Measurements from ENCODE around the gene FAM204A. TPM values are rescaled to one million over a fixed set of nuclear protein-coding genes. Genes with fewer than 3 reads are reported as not detected.
A peak's percentile ranks its signal among the peaks of the same experiment; 100 is the strongest.

Gene FAM204A
- total RNA-seq = 18.2 TPM

DNA sequence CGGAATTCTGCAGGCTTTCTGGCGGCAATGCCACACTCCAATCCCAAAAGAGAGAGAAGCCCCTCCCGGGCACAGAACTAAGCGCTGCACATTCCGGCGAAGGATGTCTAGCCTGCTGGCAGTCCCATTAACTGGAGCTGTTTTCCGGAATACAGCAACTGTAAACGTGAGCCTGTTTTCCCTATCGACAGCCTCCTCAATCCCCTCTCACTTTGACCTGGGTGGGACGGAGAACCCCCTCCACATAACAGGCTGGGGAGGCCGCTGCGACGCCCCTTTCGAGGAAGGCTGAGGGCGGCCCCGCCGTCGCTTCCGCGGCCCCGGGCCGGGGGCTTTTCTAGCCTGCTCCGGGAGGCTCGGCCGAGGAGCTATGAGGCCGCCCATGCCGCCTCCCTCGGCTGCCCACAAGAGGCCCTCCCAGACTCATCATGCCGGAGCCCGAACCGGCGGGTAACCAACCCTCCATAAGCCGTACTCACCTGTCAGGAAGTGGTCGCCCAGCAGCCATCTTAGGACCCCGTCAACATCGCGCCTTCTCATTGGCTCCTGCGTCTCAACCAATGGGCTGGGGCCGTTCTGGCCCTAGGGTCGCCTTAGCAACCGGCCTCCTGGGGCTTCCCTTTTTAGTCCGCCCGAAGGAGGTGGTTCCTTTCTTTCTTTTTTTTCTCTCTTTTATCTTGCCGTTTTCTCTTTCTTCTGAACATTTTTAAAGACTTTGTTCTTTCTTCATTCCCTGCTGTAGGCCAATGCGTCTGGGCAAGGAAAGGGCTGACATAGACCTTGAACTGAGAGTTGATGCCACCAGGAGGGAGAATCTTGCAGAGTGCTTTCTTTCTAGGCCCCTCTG, at the start of gene FAM204A:
Gene FAM204A, minus strand, starts transcription at position 534 of the 847 bp plus-strand sequence. CDS start 5,909 bp downstream, outside the sequence.
- ATAC-seq (peak; percentile 99), DNase-seq (ENCODE audit: low spot score) (peak; percentile 92)

- ATAC-seq (no peak), DNase-seq (ENCODE audit: low spot score) (no peak)
These were observed 41.6 kb upstream of the FAM204A start for GRCh38 chr10:118383699-118384098.

GRCh38 chr10:118383063-118383689, 41.1 kb upstream of the FAM204A start:
- no peak for DNase-seq (ENCODE audit: low spot score)
- ATAC-seq = no peak

- no peak for DNase-seq (ENCODE audit: low spot score)
- ATAC-seq = no peak
These were observed 32.3 kb upstream of the FAM204A start for GRCh38 chr10:118374404-118374803.

DNA sequence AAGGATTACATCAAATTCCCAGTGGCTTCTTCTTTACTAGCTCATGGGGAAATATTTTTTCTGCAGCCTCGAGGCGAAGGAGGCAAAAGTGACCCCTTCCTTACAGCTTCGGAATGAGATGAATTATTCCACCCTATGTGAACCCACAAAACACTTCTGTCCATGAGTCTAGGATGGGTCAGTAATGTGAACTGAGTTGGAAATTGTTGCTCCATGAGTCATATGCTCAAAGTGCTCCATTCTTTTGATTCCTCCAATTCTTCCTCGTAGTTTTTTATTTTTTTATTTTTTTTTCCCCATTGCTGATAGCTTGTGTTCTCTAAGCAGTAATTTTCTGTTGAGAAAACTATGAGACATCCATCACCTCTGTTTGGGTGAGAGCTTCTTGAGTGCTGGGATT, 31.7 kb upstream of the FAM204A start:
- ATAC-seq = no peak
- no peak for DNase-seq (ENCODE audit: low spot score)

GRCh38 chr10:118370499-118370898, 28.4 kb upstream of the FAM204A start:
- DNase-seq (ENCODE audit: low spot score) (no peak), ATAC-seq (no peak)

GRCh38 chr10:118369641-118370205, 27.6 kb upstream of the FAM204A start:
- ATAC-seq = no peak
- DNase-seq (ENCODE audit: low spot score) = no peak

- DNase-seq (ENCODE audit: low spot score) = no peak
These were observed 23.6 kb upstream of the FAM204A start for GRCh38 chr10:118365702-118366101.

DNA sequence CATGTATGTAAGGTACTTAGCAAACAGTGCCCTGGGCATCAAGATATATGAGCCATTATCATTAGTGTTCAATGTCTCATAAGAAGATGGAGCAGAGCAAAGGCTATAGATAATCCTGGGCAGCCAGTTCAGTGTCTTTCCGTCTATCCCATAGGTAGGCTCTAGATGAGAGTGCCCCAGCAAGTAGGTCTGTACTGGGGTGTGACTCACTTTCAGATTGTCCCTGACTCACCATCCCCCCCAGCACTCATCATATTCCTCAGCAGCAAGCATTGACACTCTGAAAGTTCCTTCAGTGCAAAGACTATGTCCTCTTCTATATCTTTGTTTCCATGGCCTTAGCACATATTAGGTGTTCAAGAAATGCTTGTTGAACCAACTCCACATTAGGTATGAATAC, 20.0 kb upstream of the FAM204A start:
- ATAC-seq = no peak
- no peak for DNase-seq (ENCODE audit: low spot score)

More at GRCh38 chr10:118365702-118366101, 23.6 kb upstream of the FAM204A start:
- ATAC-seq = no peak

DNA sequence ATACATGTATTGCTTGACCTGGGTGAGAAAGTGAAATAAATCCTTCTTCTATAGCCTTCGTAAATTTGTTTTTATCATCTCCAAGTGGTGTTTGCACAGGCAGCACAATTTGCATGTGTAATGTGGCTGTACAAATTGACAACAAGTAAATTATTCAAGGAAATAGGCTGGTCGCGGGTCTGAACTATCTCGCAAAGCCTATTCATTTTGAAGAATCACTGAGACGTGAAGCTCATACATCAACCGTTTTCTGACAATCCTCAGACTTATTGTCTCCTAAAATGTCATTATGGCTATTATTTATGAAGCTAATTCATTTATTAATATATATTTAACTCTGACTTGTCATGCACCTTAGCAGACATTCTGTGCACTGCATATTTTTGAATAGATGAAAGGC, 16.2 kb upstream of the FAM204A start:
- ATAC-seq = no peak
- no peak for DNase-seq (ENCODE audit: low spot score)

DNA sequence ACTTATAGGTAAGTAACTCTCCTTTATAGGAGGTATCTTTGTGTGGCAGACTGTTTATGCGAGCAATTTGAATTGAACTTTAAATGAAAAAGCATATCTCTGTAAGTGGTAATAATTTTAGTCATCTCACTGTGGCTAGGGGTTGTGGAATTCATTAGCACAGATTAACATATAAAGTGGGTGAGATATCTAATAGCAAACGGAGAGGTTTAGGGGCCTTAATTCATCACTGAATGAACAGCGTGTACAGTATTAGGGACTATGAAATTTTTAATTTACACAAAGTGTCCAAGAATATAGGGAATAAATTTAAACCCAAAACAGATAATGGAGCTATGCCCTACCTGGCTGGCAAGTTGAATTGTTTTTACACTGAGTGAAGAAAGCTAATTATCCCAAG, 15.7 kb upstream of the FAM204A start:
- no peak for ATAC-seq
- no peak for DNase-seq (ENCODE audit: low spot score)

DNA sequence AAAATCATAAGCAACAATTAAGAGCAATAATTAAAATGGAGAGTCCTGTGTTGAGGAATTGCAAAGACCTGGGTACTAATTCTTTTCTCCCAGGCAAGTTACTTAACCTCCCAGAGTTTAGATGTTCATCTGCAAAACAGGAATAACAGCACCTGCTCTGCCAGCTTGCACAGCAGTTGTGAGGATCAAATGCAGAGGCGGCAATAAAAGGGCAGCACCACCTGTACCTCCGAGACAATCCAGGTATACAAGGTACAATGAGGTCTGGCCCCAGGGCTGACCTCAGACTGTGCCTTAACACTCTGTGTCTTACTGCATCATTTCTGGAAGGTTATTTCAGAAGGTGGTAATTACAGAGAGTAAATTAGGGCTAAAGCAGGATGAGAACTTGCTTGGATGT, 14.5 kb upstream of the FAM204A start:
- no peak for ATAC-seq
- no peak for DNase-seq (ENCODE audit: low spot score)

DNA sequence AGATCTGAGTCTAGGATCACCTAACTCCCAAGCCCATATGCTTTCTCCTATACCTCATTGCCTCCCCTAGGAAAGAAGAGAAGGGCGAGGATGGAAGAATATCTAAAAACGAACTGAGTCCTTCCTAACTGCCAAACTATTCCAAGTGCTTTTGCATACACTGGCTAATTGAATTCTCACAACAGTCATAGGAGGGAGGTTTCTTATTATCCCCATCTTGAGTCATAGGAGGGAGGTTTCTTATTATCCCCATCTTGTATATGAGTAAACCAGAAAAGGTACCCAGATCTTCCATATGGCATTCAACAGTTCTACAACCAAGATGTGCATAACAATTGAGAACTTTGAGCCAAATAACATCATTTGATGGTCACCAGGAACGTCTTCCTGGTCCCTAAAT, 13.1 kb upstream of the FAM204A start:
- no peak for DNase-seq (ENCODE audit: low spot score)
- ATAC-seq = no peak

DNA sequence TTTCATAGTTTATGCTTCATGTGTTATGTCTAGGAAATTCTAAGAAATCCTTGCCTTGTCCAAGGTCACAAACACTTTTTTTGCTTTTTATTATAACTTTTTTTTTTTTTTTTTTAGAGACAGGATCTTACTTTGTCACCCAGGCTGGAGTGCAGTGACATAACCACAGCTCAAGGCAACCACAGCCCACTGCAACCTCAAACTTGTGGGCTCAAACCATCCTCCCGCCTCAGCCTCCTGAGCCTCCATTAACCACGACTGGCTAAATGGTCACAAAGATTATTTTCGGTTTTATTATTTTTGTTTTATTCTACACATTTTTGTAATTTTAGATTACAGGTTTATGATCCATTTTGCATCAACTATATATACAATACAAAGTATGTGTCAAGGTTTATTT, 7.1 kb upstream of the FAM204A start:
- DNase-seq (ENCODE audit: low spot score) = no peak
- ATAC-seq = no peak

DNA sequence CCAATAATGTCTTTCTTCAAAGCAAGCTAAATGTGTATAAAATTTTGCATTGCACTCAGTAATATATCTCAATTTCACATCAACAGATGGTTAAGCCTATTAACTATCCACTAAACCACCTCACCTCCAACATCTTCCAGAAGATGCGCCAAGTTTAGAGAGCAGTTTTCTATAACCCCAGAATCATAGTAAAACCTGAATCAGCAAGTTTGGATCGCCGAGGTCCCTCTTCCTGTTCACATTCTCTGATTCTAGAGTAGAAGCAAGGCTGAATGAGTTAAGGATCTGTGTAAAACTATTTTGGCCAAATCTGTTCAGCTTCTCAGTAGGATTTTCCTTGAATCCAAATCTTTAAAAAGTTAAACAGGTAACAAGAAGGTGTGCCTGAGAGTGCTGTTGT, 1.4 kb upstream of the FAM204A start:
- DNase-seq (ENCODE audit: low spot score) (no peak), ATAC-seq (no peak)

- DNase-seq (ENCODE audit: low spot score) (no peak), ATAC-seq (no peak)
These were observed 991 bp upstream of the FAM204A start for GRCh38 chr10:118343115-118343514.

DNA sequence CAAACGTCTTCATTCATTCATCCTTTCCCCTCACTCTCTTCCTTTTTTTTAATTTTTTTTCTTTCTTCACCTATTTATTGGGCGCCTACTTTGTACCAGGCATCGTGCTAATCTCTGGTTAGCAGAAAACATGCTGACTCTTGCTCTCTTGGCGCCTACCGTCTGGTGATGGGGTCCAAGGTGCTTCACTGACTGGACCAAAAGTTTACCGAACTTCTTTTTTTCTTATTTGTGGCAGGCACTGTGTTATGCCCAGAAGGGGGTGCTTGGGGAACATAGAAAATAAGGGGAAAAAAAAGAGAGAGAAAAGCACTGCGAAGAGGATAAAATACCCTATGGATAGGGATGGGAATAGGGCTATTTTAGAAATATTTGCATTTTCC, 505 bp upstream of the FAM204A start:
- DNase-seq (ENCODE audit: low spot score) = no peak
- ATAC-seq = no peak

DNA sequence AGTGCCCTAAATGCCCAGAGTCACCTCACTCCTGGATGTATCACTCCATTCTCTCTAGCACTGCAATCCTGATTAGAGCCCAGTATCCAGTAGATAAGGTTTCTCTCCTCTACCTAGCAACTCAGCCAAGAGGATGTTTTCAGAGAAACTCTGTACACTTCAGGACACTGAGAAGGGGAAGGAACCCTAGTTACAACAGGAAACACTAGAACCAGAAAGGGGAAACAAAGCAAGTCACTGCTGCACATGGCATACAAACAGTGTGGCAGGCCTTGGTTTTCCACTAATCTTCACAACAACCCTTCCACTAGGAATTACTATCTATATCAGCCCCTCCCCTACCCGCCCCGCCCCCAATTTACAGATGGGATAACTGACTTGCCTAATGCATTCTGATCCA, 1.6 kb downstream of the FAM204A start:
- ATAC-seq (no peak), DNase-seq (ENCODE audit: low spot score) (no peak)

- no peak for DNase-seq (ENCODE audit: low spot score)
- no peak for ATAC-seq
These were observed 3.0 kb downstream of the FAM204A start for GRCh38 chr10:118339111-118339510.

GRCh38 chr10:118337356-118337755, 4.8 kb downstream of the FAM204A start:
- ATAC-seq = no peak
- DNase-seq (ENCODE audit: low spot score) = no peak

DNA sequence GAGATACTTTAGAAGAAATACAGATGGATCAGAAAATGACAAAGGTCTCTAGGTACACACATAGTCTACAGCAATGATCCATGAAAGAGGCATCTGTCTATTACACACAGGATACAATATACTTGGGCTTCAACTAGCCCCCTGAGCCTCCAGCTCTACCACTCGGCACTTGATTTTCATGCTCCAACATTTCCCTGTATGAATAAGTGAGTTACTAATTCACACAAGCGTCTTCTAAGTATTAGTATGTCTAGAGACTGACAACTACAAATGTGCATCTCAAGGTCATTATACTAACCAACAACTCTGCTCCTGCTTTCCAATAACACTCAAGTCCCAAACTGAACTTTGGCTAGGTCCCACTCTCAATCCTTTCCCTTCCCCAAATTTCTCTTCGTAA, 8.3 kb downstream of the FAM204A start:
- ATAC-seq = no peak

More for the DNA sequence above, 8.3 kb downstream of the FAM204A start:
- no peak for DNase-seq (ENCODE audit: low spot score)

Measured in left lobe of liver (tissue), 2 donors.